ENCODE data around the gene PDGFRB.

DNA sequence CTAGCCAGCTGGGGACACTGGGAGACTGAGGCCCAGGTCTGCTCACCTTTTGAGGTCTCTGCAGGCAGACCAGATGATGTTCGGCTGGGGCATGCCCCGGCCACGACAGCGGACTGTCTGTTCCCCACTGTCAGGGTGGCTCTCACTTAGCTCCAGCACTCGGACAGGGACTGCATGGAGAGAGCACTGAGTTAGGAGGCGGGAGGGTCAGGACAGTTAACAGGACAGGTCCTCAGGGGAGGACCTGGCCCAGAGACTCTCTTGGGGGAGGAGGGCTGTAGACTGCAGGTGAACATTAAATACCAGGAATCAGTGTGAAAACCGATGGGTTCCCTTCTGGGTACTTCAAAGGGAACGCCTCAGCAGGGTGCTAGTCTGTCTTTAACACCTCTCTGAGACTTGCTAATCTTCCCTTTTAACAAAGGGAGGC, 25.1 kb downstream of the PDGFRB start:
- TF ChIP-seq, protein P1, sequence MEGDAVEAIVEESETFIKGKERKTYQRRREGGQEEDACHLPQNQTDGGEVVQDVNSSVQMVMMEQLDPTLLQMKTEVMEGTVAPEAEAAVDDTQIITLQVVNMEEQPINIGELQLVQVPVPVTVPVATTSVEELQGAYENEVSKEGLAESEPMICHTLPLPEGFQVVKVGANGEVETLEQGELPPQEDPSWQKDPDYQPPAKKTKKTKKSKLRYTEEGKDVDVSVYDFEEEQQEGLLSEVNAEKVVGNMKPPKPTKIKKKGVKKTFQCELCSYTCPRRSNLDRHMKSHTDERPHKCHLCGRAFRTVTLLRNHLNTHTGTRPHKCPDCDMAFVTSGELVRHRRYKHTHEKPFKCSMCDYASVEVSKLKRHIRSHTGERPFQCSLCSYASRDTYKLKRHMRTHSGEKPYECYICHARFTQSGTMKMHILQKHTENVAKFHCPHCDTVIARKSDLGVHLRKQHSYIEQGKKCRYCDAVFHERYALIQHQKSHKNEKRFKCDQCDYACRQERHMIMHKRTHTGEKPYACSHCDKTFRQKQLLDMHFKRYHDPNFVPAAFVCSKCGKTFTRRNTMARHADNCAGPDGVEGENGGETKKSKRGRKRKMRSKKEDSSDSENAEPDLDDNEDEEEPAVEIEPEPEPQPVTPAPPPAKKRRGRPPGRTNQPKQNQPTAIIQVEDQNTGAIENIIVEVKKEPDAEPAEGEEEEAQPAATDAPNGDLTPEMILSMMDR (IDR thresholded peaks at IDR 0.05), result no peak
- no peak for TF ChIP-seq POLR2A (IDR thresholded peaks at IDR 0.05)
